NCI-H2029 (cell line): ENCODE measurements around the gene TEX19.
"Not testable (repeated sequence)": the region's sequence is repeated elsewhere in the genome, so short reads cannot be mapped to it uniquely, and the experiment has no call there.

ENCODE experiments used
- DNase-seq: peaks from one replicate; lab custom pipeline; 2025; lab: John Stamatoyannopoulos, UW

TEX19 gene

DNA sequence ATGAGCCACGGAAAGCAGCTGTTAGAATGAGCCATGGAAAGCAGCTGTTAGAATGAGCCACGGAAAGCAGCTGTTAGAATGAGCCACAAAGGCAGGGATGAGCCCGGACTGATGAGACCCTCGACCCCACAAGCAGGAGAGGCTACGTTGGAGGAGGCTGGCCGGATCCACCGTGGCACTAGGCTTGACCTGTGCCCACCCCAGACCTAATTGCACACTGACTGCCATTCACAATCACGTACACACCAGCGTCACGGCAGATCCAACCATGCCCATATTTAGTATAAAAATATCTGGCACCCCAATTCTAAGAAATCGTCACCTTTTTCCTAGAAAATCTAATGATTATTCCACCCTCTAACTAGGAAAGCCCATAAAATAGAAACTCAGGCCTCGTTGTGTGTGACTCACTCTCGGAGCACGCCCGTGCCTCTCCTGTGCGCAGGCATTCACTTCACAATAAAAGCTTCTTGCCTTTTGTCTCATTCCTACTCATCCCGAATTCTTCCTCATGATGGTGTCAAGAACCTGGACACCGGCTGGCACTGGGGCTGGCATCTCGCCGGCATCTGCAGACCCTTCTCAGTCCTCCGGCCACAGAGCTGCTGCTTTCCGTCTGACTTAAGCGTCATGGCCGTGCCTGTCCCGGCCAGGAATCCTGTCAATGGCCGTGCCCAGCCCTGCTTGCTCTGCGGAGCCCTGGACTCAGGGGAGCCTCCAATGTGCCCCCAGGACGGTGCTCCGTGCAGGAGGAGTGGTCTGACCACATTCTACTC is 20.0 kb upstream of the TEX19 start:
- no peak for DNase-seq

DNA sequence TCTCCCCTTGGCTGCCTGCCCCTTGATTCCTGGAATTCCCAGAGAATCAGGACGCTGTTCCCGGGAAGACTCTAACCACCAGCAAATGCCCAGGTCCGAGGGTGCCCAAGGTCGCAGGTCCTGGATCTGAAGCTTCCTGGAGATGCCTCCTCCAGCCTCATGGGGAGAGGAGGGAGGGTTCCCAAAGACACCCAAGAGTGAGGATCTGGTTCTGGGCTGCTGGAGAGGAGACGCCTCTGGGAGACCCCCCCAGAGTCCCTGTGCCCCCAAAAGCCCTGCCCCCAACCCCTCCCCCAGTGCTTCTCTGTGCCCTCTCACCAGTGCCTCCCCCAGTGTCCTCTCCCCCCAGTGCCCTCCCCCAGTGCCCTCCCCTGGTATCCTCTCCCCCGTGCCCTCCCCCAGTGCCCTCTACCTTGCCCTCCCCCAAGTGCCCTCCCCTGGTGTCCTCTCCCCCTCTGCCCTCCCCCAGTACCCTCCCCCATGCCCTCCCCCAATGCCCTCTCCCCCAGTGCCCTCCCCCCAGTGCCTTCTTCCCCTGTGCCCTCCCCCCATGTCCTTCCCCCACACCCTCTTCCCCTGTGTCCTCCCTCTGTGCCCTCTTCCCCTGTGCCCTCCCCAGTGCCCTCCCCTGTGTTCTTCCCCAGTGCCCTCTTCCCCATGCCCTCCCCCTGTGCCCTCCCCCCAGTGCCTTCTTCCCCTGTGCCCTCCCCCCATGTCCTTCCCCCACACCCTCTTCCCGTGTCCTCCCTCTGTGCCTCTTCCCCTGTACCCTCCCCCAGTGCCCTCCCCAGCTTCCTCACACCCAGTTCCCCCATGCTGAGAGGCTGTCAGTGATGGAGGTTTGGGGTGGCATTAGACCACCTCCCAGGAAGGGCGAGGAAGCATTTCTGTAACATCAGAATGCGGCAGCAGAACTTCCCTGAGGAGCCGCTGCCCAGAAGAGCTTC is 19.1 kb upstream of the TEX19 start:
- DNase-seq: no peak

DNA sequence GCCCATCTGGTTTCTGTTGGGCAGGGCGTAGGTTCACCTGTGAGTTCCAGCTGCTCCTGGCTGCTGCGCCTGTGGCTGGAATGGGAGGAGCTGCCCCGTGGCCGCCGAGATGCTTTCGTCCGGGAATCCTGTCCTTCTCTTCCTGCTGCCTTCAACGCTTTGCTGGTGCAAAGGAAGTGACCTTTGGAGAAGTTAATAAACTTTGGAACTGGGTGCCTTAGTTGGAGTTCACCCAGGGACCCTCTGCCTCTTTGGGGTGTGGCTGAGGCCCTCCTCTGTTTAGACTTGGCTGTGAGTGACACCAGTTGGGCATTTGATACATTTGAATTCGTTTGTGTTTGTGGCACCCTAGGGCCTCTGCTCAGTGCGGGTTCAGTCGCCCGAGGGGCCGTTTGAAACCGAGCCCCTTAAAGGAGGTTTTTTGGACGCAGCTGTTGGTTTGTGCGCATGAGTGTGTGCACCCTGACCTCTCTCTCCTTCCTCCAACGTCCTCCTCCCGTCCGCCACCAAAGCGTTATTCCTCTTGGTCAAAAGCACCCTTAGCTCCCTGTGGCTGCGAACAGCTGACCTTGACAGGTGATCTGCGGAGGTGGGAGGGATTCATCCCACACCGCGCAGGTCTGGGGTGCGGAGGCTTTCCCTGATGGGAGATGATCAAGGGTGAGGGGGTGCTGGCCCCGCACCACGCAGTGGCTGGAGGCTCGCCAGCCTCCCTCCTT is 16.5 kb upstream of the TEX19 start:
- no peak for DNase-seq

DNA sequence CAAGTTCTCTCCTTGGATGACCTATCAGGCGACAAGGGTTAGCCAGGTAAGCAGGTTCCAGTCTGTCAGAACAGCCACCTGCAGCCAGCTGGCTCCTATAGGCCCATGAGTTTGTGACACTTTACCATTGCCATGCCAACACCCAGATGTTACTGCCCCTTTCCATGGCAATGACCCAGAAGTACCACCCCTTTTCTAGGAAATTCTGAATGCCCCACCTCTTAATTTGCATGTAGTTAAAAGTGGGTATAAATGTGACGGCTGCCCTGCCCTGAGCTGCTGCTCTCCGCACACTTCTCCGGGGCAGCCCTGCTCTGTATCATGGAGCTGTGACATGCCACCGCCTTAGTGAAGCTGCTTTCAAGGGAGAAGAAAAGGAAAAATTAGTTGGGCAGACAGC is 15.5 kb upstream of the TEX19 start:
- DNase-seq: no peak

DNA sequence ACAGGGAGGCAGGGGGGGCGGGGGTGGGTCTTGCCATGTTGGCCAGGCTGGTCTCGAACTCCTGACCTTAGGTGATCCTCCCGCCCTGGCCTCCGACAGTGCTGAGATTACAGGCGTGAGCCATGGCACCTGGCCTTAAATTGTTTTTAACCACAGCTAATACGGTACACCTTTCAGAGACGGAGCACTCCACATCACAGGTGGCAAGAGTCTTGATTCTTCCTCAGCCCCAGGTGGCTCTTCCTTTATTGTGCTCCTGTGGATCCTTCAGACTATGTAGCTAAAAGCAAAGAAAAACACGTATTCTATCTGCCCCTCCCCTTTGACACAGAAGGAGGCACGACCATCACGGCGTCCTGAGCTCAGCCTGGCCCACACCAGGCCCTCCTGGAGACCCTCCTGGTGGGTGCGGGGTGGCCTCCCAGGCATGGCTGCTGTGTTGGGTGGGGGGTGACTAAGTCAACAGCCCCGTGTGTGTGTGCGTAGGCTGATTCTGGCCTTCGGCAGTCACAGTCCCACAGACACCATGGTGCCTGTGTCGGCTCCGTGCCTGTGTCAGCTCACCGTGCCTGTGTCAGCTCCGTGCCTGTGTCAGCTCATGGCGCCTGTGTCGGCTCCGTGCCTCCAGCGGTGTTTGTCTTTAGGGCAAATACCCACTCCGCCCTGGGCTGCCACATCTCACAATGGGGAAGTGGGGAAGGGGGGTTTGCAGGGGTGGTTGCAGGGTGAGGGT is 14.7 kb upstream of the TEX19 start:
- no peak for DNase-seq

DNA sequence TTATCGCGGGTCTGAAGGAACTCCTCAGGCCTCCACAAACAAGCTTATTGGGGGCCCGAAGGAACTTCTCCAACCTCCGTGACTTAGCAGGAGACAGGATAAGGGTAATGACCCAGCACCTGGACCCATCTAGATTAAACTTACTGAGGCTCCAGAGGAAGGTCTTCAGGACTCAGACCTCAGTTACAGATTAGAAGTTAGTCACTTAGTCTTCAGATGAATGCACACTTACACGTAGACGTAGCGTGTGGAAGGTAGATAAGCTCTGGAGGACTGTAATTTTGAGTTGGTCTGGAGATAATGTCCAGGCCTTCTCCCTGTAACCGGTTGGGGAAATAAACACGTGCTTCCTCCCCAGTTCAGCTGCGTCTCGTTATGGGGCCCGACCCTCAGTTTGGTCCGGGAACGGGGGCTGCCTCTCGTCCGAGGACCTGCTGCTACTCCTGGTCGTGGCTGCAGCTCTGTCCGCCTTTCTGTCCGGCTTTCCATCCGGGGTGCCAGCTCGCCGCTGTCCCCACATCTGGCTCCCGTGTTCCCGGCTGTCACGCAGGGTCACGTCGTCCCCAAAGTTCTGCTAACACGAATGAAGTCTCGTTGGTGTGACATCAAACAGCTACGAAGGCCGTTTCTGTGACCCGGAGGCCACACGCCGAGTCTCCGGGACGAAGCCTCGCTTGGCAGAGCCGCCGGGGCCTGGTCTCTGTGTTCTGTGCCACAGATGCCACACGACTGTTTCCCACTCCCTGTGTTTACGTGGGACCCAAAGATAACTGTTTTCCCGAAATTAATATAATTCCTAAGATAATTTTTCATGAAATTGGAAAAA is 13.7 kb upstream of the TEX19 start:
- no peak for DNase-seq

DNA sequence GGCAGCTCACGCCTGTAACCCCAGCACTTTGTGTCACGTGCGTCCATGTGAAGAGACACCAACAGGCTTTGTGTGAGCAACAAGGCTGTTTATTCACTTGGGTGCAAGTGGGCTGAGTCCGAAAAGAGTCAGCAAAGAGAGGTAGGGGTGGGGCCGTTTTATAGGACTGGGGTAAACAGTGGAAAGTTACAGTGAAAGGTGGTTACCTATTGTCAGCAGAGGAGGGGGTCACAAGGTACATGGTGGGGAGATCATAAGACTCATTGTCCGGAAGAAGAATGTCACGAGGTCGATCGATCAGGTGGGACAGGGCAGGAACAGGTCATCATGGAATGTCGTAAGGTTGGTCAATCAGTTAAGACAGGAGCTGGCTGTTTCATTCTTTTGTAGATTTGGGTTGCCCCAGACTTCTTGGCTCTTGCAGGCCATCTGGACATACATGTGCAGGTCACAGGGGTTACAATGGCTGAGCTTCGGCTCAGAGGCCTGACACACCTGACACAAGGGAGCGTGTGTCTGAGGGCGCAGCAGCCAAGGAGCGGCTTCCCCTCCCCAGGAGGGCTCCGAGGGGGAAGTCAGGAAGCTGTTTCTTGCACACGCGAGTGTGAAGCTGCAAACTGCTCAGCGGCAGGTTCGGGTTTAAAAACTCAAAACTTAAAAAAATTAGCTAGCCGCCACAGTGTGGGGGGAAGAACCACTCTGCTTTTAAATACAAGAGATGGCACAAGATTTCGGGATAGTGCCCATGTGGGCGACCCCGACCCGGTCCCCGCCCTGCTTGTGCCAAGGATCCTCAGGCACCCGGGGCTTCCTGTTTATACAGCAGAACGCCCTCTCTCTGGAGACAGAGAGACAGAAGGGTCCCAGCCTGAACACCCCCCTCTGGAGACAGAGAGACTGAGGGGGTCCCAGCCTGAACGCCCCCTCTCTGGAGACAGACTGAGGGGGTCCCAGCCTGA is 12.4 kb upstream of the TEX19 start:
- no peak for DNase-seq

DNA sequence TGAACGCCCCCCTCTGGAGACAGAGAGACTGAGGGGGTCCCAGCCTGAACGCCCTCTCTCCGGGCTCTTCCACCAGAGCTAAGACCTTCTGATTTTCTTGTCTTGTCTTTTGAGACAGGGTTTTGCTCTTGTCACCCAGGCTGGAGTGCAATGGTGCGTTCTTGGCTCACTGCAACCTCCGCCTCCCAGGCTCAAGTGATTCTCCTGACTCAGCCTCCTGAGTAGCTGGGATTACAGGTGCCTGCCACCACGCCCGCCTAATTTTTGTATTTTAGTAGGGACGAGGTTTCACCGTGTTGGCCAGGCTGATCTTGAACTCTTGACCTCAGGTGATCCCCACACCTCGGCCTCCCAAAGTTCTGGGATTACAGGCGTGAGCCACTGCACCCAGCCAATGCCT is 11.1 kb upstream of the TEX19 start:
- not testable (repeated sequence) for DNase-seq

DNA sequence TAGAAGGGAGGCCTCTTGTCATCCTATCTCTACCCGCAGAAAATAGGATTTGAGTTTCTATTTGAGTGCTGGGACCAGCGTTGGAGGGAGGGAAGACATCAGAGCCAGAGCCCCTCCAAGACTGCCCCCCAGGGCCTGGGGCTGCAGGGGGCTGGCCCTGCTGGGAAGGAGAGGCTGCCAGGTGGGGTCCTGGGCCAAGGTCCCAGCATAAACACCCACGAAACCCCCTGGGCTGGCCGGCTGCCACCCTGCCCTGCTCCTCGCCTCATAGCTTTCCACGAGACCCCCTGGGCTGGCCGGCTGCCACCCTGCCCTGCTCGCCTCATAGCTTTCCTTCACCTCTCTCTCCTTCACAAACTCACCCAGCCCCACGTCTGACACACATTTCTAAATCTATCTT is 10.6 kb upstream of the TEX19 start:
- DNase-seq: no peak

DNA sequence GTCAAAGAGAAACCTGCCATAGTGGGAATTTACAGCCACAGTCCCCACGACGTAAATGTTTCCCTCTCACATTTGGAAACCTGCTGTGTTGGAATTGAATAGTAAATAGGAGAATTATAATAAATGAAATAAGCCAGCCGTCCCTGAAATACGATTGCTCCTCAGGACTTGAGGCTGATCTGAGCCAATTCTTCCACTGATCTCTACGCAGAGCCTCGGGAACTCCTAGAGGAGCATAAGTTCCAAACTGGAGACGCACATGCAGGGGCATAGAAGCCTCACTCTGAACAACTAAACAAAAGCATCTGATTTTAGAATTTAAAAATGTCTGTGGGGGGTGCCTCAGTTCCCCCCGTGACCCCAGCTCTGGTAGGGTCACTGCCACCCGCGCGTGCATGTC is 10.2 kb upstream of the TEX19 start:
- DNase-seq: no peak

DNA sequence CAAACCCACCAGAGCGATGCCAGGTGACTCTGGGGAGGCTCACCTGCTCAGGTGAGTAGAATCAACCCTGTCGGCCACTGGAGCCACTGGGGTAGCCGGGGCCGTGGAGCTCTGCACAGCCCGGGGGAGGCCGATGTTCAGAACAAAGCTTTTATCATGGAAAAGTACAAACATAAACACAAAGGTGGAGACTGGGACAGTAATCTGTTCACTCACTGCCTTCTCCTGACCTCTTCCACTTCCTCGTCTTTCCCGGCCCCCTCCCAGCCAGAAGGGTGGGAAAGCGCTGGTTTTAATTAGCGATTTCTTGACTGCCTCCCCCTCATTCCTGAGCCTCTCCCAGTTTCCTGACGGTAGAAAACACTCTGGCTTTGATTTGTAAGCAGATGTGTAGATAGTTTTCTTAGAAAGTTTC is 9.8 kb upstream of the TEX19 start:
- DNase-seq: no peak

DNA sequence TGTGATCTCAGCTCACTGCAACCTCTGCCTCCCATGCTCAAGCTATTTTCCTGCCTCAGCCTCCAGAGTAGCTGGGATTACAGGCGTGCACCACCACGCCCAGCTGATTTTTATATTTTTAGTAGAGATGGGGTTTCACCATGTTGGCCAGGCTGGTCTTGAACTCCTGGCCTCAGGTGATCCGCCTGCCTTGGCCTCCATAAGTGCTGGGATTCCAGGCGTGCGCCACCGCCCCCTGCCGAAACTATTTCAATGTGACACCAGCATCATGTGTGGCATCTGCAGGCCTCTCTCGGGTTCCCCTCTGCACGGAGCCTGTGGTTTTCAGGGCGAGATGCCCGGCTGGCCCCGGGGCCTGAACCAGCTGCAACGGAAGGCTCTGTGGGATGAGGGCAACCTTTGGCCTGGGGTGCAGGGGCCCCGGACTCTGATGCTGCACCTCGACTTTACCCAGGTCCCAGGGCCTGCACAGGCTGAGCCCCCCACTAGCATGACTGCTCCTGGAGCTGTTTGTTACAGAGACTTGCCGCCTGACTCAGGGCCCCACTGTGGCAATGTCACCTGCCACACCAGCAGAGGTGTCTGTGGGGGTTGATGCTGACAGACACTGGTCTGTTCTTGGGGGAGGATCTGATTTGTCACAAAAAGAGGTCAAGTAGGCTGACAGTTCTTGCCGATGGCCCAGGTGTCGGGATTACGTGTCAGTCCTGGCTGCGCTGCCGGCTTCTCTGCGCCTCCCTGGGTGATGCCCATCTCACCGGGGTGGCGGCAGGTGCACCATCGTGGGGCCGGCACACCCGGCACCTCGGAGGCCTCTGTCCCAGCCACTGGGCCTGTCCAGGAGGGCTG is 8.6 kb upstream of the TEX19 start:
- no peak for DNase-seq

DNA sequence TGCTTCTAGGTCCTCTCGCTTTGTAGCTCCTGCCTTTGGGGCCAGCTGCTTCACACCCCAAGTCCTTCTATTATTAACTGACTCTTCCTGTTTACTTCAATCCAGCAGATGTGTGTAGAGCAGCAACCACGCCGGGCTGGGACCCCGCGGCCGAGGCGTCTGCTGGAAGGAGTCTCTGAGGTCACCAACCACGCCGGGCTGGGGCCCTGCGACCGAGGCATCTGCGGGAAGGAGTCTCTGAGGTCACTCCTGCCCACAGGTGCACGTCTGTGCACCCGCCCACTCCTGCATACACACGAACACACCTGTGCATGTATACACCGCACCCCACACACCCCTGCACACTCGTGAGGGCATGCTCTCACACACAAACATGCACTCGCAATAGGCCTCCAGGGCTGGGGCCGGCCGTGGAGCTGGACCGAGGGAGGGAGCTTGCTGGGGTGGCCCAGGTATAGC is 7.8 kb upstream of the TEX19 start:
- no peak for DNase-seq

DNA sequence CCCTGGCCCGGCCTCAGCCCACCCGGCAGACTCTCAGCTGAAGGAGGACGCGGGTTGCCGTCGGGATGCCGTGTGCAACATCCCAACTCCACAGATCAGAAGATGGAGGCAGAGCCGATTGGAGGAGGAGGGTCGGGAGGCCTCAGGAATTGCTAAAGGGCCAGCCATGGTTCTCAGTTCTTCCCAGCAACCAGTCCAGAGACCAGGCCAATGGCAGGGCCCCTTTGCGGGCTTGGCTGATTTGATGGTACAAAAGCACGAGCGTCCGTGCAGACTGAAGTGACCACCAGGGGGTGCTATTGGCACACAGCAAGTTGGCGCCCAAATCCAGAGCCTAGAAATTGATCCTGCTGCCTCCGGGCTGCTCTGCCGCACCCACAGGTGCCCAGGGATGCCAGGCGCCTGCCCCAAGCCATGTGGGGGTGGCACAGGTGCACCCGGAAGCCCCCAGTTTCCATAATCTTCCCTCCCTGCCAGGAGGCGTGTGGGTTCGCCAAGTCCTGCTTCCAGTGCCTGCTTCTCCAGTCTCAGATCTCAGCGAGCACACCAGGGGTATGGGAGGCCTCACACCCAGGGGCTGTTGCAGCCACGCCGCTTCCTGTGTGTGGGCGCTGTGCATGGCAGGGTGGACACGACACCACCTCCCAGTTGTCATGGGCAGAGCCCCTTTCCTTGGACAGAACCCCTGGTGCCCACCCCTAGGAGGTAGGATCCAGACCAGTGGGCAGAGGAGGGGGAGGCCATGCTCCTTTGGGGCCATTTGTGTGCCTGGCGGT is 7.1 kb upstream of the TEX19 start:
- DNase-seq: peak; percentile 71

DNA sequence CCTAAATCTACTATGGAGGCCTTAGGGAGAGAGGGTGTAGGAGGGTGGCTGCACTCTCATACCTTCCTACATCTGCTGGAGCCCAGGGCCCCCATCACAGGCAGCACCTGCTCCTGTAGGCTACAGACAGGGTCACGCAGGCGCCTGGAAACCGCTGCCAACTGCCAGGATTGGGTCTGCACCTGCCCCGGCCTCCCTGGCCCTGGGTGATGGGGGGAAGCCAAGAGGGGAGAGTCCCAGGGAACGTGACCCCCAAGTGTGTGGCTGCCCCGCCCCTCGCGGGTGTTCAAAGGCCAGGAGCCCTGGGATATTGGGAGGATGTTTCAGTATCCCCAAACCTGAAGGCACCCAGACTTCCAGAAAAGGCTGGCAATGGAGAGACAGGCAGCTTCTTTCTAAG is 5.6 kb upstream of the TEX19 start:
- DNase-seq: no peak

DNA sequence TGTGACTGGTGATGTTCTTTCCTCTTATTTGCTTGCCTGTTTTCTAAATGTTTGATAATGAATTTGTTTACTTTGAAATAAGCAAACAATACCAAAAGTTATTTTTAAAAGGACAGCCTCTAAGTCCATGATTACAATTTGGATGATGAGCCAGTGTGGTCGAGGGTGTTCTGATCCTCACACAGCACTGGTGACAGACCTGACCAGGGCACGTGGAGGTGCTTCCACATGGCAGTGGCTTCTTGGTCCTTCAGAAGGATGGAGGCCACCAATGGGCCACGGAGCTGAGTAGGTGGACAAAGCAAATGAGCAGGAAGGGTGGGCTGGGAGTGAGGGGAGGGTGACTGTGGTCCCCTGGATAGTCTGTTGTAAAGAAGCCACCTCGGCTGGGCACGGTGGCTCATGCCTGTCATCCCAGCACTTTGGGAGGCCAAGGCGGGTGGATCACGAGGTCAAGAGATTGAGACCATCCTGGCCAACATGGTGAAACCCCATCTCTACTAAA is 4.2 kb upstream of the TEX19 start:
- no peak for DNase-seq

DNA sequence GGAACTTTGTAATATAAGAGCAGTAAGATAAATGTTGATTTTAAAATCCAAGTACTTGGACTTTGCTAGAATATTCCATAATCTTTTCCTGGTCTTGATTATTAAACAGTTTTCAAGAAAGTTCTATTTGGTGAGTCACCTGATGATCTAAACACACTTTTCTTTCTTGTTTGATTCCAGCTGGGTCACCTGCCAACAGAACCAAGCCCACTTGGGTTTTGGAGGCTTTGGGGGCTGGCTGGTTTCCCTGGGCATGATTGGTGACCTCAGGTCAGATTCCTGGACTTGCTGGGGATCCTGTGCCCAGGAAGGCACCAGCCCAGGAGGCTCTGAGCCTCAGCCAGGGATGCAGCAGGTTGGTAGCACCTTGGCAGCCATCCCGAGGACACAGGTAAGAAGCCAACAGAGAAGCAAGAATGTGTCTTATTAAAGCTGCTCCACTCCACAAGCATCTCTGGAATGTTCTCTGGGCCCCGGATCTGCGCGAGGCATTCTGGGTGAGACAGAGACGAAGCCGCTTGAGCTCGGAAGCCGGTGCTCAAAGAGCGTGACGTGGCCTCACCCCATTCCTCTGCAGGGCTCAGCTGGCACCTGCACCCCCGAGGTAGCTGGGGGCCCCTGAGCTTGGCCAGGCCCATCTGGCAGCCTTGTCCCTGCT is 3.1 kb upstream of the TEX19 start:
- no peak for DNase-seq
